ENCODE measurements around the gene DSCAML1.

The DSCAML1 gene

DNA sequence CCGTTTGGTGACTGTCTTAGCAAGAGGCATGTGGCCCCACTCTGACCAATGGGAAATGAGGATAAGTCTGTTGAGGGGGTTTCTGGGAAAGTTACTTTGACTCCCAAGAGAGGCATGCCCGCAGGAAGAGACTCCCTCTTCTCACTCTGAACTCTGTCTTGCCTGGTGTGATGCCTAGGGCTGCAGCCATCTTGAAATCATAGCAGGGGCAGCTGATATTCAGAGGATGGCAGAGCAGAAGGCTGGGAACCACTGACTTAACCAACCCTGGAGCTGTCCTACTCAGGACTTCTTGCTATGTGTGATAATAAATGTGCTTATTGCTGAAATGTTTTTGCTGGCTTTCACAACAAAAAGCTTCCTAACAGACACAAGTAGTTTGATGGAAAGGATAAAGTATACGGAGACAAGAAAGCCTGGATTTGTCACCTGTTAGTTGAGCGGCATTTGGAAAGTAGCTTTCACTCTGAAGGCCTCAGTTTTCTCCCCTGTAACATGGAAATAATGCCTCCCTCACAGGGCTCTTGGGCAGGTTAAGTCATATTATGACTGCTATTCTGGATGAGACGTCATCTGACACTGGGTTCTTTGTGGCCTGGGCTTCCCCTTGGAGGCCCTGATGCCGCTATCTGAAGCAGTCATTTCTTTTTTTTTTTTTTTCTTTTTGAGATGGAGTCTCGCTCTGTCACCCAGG is 340.8 kb downstream of the DSCAML1 start:
- Histone ChIP-seq H4K20me1 (no peaks in the 10 kb centered on the region; a peak in 2 of 22 replicates), H3K4me1 (peaks cover 0 to 17% (median 4%) of the 10 kb centered on the region in 10 experiments; a peak in 9 of 20 replicates), H3K4me3 (no peak overlapping the region), H3K27ac (no peak overlapping the region), H3K9me3 (replicated peaks in 1 of 11) (peaks cover 11 to 19% (median 16%) of the 10 kb centered on the region in 11 experiments), H3K4me2 (no peak overlapping the region), H3K27me3 (no peaks in the 10 kb centered on the region), H3K36me3 (no peaks in the 10 kb centered on the region), H3K9ac (no peak overlapping the region)
- no peak for TF ChIP-seq Cebpa-rat (IDR thresholded peaks at IDR 0.05)

- H3K27ac ChIP-seq: no peak overlapping the region
- peaks cover 11 to 19% (median 16%) of the 10 kb centered on the region in 11 experiments for H3K9me3 ChIP-seq (replicated peaks in 1 of 11)
- H3K36me3 ChIP-seq: no peaks in the 10 kb centered on the region
- H3K27me3 ChIP-seq: no peaks in the 10 kb centered on the region
- H3K4me2 ChIP-seq: no peak overlapping the region
- no peaks in the 10 kb centered on the region; a peak in 2 of 22 replicates for H4K20me1 ChIP-seq
- no peak for TF ChIP-seq Cebpa-rat (IDR thresholded peaks at IDR 0.05)
- no peak overlapping the region for H3K4me3 ChIP-seq
- no peak overlapping the region for H3K9ac ChIP-seq
- peaks cover 0 to 4% (median 0%) of the 10 kb centered on the region in 10 experiments; a peak in 7 of 20 replicates for H3K4me1 ChIP-seq
Observed at GRCh38 chr11:117454564-117454917, 342.5 kb downstream of the DSCAML1 start.

- no peak overlapping the region for H3K4me3 ChIP-seq
- no peak overlapping the region for H3K9ac ChIP-seq
- no peaks in the 10 kb centered on the region for H3K27me3 ChIP-seq
- H4K20me1 ChIP-seq: no peaks in the 10 kb centered on the region; a peak in 2 of 22 replicates
- H3K4me1 ChIP-seq: no peaks in the 10 kb centered on the region
- H3K36me3 ChIP-seq: no peaks in the 10 kb centered on the region
- no peak overlapping the region for H3K4me2 ChIP-seq
- TF ChIP-seq Cebpa-rat (IDR thresholded peaks at IDR 0.05): no peak
- H3K9me3 ChIP-seq (replicated peaks in 1 of 11): peaks cover 11 to 19% (median 16%) of the 10 kb centered on the region in 11 experiments
- H3K27ac ChIP-seq: no peak overlapping the region
Observed at GRCh38 chr11:117453886-117454563, 343.0 kb downstream of the DSCAML1 start.

DNA sequence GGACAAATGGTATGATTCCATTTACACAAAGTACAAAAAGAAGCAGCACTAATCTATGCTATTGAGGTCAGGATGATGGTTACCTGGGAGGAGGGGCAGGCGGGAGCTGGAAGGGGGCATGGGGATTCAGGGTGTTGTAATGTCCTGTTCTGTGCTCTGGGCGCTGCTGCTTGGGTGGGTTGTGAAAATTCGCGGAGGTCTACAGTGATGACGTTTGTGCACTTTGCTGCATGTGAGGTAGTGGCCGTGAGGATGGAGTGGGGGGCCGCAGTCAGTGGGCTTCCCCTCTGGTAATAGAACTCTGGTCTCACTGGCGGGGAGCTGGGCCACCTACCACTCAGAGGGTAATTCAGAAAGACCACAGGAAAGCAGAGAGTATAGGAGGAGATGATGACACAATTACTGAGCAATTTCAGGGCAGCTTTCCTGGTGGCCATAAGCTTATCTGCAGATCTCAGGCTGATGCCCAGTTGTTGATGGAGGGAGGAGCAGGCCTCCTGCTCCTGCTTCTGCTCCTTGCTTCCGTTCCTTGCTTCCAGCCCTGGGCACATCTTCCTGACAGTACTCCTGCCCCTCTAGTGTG is 347.8 kb downstream of the DSCAML1 start:
- no peaks in the 10 kb centered on the region for H3K27me3 ChIP-seq
- H3K4me3 ChIP-seq: no peak overlapping the region
- H3K9ac ChIP-seq: no peak overlapping the region
- no peak overlapping the region for H3K27ac ChIP-seq
- no peak overlapping the region for H3K4me2 ChIP-seq
- no peaks in the 10 kb centered on the region; a peak in 2 of 22 replicates for H4K20me1 ChIP-seq
- H3K36me3 ChIP-seq: no peaks in the 10 kb centered on the region
- no peaks in the 10 kb centered on the region for H3K4me1 ChIP-seq
- TF ChIP-seq Cebpa-rat (IDR thresholded peaks at IDR 0.05): no peak
- H3K9me3 ChIP-seq (replicated peaks in 1 of 11): peaks cover 5 to 12% (median 8%) of the 10 kb centered on the region in 11 experiments

DNA sequence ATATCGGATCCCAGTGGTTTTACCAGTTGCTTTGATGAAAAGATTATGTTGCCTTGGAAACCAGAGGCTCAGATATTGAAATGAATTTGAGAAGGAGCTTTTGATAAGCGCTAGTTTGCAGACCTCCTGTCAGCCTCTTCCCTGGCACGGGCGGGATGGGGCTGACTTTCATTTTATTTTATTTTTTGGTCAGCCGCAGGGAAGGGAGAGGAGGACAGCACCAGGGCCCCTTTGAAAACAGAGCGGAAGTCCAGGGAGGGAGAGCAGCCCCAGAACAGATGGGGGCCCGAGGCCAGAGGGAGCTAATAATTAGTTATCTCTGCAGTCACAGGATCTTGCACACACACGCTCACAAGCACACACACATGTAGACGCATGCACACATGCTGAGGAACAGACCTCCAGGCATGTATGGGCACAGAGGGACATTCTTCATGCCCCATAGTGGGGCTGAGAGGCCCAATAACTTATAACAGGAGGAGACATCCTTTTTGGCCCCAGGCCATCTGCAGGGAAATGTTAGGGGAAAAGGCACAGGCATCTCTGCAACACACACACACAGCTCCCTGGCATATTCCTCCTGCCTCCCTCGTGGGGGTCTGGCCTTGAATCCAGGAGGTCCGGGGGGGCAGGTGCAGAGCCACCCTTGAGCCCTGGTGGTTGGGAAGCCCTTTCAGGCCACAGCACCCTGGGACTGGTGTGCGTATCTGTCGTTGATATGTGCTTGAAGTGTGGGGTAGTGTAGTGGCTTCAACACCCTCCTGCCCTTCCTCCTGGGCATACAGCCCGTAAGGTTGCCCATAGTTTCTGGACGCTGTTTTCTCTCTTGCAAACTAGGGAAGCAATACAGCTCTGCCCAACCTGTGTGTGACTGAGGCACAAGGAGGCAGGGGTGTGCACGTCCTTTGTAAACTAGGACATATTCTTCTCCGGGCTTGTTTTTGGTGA is 352.0 kb downstream of the DSCAML1 start:
- Histone ChIP-seq H3K4me2 (no peak overlapping the region), H3K4me3 (no peak overlapping the region), H3K27ac (no peak overlapping the region), H3K9ac (no peak overlapping the region), H4K20me1 (peaks cover 0 to 15% (median 0%) of the 10 kb centered on the region in 11 experiments; a peak in 5 of 22 replicates), H3K9me3 (replicated peaks in 1 of 11) (no peaks in the 10 kb centered on the region), H3K27me3 (no peaks in the 10 kb centered on the region), H3K36me3 (no peaks in the 10 kb centered on the region), H3K4me1 (no peaks in the 10 kb centered on the region; a peak in 1 of 20 replicates)
- no peak for TF ChIP-seq Cebpa-rat (IDR thresholded peaks at IDR 0.05)

- H3K4me1 ChIP-seq: peaks cover 0 to 6% (median 6%) of the 10 kb centered on the region in 10 experiments; a peak in 12 of 20 replicates
- peaks cover 0 to 15% (median 0%) of the 10 kb centered on the region in 11 experiments; a peak in 5 of 22 replicates for H4K20me1 ChIP-seq
- H3K36me3 ChIP-seq: no peaks in the 10 kb centered on the region
- H3K4me2 ChIP-seq: no peak overlapping the region
- no peak overlapping the region for H3K9ac ChIP-seq
- no peaks in the 10 kb centered on the region for H3K9me3 ChIP-seq (replicated peaks in 1 of 11)
- H3K27me3 ChIP-seq: no peaks in the 10 kb centered on the region
- no peak overlapping the region for H3K27ac ChIP-seq
- H3K4me3 ChIP-seq: no peak overlapping the region
- no peak for TF ChIP-seq Cebpa-rat (IDR thresholded peaks at IDR 0.05)
Observed at GRCh38 chr11:117444256-117444655, 352.8 kb downstream of the DSCAML1 start.

DNA sequence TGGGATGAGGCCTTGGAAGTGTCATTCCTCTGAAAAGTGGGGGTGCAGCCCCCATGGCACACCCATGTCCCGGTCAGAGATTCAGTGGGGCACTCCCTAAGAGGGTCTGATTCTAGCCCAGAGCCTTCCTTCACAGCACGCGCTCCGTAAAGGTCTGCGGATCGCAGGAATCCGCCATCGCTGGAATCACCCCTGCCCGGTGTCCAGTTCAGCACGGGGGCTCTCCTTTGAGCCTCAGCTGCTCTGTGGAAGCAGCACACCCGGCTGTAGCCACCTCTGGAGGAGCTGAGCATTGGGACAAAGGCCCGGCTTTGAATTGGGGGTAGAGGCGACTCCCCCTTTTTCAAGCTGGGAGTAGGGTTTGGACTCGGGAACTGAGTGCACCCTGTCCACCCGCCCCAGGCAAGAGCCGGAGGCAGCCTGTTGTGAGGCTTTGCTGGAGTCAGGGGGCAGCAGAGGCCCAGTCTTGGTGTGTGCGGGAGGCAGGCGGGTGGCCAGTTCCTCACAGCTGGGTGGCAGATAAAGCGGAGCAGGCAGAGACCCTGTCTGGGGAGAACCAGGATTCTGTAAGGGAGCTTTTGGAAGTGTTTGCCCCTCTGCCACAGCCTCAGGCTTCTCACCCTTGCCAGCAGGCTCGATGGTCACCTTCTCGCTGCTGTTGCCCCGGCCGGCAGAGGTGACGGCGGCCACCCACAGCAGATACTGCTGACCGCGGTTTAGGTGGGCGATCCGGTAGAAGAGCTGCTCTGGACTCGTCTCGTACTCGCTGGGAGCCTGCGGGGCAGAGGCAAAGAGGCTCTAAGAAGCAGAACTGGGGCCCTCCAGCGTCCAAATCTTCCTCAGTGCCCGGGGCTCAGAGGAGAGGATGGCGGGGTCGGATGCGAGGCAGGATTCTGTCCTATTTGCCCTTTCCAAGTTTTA is 353.5 kb downstream of the DSCAML1 start:
- Histone ChIP-seq H4K20me1 (peaks cover 0 to 15% (median 0%) of the 10 kb centered on the region in 11 experiments; a peak in 5 of 22 replicates), H3K36me3 (no peaks in the 10 kb centered on the region), H3K4me1 (peaks cover 0 to 11% (median 10%) of the 10 kb centered on the region in 10 experiments; a peak in 12 of 20 replicates), H3K4me3 (no peak overlapping the region), H3K4me2 (no peak overlapping the region), H3K9me3 (replicated peaks in 1 of 11) (no peaks in the 10 kb centered on the region), H3K27ac (no peak overlapping the region), H3K9ac (no peak overlapping the region), H3K27me3 (no peaks in the 10 kb centered on the region)
- no peak for TF ChIP-seq Cebpa-rat (IDR thresholded peaks at IDR 0.05)

- TF ChIP-seq Cebpa-rat (IDR thresholded peaks at IDR 0.05): no peak
- peaks cover 0 to 15% (median 0%) of the 10 kb centered on the region in 11 experiments; a peak in 5 of 22 replicates for H4K20me1 ChIP-seq
- H3K4me3 ChIP-seq: no peak overlapping the region
- peaks cover 0 to 11% (median 10%) of the 10 kb centered on the region in 10 experiments; a peak in 12 of 20 replicates for H3K4me1 ChIP-seq
- H3K27ac ChIP-seq: no peak overlapping the region
- H3K9ac ChIP-seq: no peak overlapping the region
- no peaks in the 10 kb centered on the region for H3K36me3 ChIP-seq
- H3K27me3 ChIP-seq: no peaks in the 10 kb centered on the region
- no peak overlapping the region for H3K4me2 ChIP-seq
- H3K9me3 ChIP-seq (replicated peaks in 1 of 11): no peaks in the 10 kb centered on the region
Observed at GRCh38 chr11:117442869-117443239, 354.2 kb downstream of the DSCAML1 start.
